GM21367 (cell line): ENCODE results near the gene PTTG2.

Experiments used
- ATAC-seq: cut with Tn5 transposase; IDR thresholded peaks from one replicate; pipeline ENCODE4 v1.9.1; 2021; ENCODE audit not compliant: unreplicated experiment

The PTTG2 gene

DNA sequence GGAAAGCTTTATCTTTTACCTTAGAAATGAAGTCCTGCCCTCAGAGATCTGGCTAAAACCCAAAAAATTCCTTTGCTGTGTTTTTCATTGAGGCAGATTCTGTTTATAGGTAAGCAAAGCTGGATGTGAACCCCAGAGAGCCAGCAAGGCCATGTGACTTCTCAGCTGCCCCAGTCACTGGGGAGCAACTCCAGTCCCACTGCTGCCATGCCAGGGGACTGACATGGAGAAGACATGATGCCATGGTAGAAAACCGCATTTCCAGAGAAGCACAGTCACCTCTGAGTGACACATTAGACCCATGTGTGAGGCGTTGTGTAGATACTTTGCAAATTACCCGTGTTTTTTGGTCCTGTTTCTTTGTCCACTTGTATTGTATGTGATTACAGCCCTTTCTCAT is 45.4 kb downstream of the PTTG2 start:
- no peak for ATAC-seq

- no peak for ATAC-seq
These were observed 47.4 kb downstream of the PTTG2 start for GRCh38 chr4:38007645-38008044.

- ATAC-seq, result no peak
These were observed 48.4 kb downstream of the PTTG2 start for GRCh38 chr4:38008571-38009021.

DNA sequence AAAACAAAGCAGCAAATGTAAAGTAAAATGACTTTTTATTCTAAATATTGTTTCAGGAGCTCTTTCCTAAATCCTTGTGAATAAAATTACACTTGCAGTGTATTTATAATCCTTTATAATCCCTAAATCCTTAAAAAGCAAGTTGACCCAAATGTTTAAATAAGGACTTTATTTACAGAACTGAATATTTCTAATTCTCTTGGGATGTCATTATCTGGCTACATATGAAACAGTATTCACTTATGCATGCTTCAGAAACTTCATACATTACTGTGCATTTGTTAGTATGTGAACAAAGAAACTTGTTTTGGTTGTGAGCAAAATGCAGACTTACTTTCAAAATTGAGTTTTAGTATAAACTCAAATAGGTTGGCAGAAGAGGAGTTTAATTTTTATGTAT is 49.2 kb downstream of the PTTG2 start:
- no peak for ATAC-seq

GRCh38 chr4:38009949-38010348 is 49.8 kb downstream of the PTTG2 start:
- no peak for ATAC-seq
